HG02852 (cell line): ENCODE data around the gene BLOC1S1.

Source experiments
- ATAC-seq: cut with Tn5 transposase; IDR thresholded peaks from one replicate; pipeline ENCODE4 v1.9.1; 2021; ENCODE audit warnings: mild to moderate bottlenecking, moderate library complexity; ENCODE audit not compliant: unreplicated experiment

Gene BLOC1S1

DNA sequence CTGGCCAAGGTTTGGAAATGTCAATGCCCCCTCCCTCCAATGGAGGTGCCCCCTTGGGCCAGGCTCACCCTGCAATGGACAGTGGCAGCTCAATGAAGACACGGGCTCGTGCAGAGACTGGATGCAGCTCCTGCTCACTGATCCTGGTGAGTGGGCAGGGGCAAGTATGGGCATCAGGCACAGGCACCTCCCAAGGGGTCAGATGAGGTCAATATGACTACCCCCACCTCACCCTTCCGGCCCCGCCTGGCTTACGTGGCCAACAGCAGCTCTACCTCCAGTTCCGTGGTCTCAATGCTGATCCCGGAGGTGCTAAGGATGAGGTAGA lies 21.7 kb upstream of the BLOC1S1 start:
- ATAC-seq: no peak

DNA sequence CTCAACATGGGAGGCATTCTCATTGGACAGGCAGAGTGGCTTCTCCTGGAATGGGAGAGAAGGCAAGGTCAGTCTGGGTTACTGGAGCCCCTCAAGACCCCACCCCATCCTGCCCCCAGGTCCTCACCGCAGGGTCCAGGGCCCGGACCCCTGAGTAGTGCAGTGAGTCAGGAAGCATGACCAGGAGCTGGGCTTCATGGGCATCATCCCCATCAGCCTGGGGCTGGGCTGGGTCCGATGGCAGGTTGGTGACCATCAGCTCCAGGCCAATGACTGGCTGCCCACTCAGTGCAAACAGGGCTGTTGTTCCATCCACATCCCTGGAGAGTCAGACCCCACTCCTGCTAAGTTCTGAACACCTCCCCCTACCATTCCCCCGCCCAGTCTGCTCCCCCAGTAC lies 21.2 kb upstream of the BLOC1S1 start:
- no peak for ATAC-seq

DNA sequence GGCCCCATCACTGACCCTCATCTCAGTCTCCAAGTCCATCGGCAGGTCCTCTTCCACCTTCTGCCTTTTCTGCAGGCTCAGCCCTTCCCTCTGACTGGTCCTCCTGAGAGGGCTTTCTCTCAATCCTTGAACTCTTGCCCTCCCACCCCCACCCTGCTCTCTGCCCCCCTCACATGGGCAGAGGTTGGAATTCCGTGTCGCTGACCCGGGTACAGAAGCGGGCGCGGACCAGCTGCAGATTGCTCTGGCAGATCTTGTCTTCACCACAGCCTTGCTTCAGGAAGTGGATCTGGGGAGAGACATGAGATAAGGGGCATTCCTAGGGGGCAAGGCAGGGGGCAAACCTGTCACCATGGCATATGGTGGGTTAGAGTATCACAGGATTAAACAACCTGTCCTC lies 20.5 kb upstream of the BLOC1S1 start:
- no peak for ATAC-seq

GRCh38 chr12:55696141-55696540 lies 19.7 kb upstream of the BLOC1S1 start:
- ATAC-seq: no peak

DNA sequence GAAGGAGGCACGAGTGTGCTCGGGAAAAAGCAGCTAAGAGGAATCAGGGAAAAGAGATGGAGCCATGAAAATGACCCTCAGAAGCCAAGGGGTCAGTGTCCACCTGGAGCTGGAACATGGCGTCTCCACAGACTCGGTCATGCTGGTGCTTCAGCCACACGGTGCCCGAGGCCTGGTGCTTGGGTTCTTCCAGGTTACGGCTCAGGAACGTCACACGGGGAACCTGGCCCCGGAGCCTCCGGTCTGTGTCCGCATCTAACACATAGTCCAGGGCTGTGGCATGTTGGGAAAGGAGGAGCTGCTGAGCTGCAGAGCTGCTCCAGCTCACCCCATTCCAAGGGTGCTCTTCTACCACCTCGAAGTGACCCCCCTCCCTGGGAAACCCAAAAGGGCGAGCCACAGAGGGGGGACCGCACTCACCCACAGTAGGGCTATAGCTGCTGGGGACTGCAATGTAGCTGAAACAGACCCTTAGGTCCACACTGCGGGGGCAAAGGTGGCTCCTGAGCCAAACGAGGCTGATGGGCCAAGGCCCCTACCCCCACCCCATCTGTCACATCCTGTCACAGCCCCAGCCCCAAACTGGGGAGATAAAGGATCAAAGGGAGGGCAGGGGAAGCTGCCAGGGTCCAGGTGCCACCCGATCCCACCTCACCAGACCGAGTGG lies 18.9 kb upstream of the BLOC1S1 start:
- ATAC-seq: no peak

GRCh38 chr12:55697686-55698085 lies 18.2 kb upstream of the BLOC1S1 start:
- ATAC-seq: no peak

DNA sequence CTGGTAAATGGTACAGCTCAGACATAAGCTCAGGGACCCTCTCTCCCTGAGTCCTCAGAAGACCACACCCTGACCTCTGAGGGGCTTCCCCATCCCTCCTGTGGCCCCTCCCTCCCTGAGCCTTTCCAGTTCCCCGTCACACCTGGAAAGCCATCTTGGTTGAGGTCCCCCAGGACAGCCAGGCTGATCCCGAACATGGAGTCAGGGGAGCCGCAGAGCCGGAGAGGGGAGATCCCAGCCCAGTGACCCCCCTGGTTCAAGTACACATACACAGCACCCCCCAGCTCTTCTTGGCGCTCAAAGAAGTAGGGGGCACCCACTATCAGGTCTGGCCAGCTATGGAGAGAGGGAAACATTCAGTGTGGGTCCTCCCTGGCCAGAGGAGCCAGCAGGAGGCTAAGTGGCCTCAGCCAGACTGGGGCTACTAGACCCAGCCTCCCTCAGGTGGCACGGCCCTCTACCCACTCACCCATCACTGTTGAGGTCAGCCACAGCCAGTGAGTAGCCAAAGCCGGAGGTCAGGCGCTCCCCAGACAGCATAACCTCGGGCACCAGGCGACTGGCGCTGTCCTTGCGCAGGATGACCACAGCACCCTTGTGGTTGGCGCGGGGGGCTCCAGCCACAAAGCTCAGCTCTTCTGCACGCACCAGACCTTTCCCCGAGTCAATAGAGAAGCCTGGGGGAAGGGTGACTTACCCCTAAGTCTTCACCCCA lies 17.4 kb upstream of the BLOC1S1 start:
- no peak for ATAC-seq

GRCh38 chr12:55698965-55699364 lies 16.9 kb upstream of the BLOC1S1 start:
- ATAC-seq: no peak

- ATAC-seq: no peak
Observed at GRCh38 chr12:55699471-55700055, 16.3 kb upstream of the BLOC1S1 start.

DNA sequence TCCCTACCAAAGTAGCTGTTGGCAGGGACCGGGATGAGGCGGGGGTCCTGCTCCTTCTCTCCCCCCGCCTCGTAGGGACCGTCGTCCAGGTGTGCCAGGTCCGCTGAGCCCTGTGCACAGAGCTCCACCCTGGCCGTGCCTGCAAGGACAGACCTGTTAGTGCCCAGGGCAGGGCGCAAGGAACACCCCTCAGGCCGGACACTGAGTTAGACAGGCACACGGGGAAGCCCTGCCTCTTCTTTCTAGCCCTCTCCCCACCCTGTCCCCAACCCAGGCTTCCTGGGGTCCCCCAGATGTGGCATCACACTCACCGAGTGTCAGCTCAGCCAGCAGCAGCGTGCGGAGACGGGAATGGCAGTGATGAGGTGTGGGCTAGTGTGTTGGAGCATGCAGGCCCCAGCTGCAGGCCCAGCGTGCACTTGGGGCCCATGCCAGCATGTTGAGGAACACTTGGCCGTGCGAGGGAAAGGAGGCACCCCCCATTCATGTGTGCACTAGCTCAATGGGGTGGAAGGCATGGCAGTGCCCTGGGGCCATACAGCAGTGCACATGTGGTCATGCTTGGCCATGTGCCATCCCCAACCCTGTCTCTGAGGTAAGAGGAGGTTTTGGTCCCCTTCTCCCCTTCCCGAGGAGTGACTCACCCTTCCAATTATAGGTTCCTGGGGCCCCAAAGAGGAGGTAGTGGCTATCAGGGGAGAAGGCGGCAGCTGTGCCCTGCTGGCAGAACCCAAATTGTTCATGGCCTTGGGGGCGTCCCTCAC lies 15.4 kb upstream of the BLOC1S1 start:
- ATAC-seq: no peak

DNA sequence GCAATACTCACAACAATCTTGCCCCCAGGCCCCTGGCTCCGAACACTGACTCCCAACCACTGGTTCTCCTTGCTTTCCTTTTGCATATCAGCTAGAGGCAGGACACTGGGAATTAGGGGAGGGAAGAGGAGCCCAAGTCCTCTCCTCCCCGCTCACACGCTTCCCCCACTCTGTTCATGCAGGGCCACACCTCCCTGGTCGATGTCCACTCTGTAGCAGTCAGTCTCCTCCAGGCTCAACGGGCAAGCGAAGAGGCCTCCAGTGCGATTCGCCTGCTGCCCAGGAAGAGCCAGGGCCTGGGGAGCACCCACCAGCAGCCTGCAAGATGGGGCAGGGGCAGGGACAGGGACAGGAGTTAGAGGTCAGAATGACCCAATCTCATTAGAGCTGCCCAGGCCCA lies 13.0 kb upstream of the BLOC1S1 start:
- ATAC-seq: no peak

- no peak for ATAC-seq
Observed at GRCh38 chr12:55703288-55703687, 12.6 kb upstream of the BLOC1S1 start.

DNA sequence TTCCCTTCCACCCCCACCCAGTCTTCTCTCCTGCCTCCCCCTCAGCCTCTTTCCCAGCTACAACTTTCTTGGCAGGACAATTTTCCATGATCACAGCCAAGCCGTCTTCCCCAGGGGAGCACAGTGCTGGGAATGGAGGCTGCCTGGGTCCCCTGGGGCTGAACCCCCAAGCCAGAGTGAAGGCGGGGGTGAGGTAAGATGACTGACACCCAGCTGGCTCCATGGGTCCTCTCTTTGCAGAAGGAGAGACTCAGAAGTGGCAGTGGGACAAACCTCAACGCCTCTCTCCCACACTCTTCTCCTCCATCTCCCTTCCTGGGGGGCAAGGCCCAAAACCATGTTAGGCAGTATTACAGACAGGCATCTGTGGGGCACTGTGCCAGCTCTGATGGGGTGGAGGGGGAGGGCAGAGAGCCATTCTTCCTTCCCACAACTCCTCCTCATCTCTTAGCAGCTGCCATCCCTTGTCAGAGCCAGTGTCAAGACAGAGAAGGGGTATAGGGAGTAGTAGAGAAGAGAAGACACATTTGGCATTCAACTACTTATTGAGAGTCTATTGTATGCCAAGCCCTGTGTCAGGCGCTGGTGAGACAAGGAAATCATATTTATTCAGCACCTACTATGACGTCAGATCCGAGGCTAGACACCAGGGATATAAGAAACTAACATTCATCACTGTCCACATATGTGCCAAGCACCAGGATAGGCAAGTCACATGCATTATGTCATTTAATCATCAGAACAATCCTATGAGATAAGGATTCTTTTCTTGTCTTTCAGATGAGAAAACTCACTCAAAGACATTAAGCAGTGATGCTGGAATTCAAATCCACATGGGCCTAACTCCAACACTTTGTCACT lies 11.7 kb upstream of the BLOC1S1 start:
- ATAC-seq: no peak

DNA sequence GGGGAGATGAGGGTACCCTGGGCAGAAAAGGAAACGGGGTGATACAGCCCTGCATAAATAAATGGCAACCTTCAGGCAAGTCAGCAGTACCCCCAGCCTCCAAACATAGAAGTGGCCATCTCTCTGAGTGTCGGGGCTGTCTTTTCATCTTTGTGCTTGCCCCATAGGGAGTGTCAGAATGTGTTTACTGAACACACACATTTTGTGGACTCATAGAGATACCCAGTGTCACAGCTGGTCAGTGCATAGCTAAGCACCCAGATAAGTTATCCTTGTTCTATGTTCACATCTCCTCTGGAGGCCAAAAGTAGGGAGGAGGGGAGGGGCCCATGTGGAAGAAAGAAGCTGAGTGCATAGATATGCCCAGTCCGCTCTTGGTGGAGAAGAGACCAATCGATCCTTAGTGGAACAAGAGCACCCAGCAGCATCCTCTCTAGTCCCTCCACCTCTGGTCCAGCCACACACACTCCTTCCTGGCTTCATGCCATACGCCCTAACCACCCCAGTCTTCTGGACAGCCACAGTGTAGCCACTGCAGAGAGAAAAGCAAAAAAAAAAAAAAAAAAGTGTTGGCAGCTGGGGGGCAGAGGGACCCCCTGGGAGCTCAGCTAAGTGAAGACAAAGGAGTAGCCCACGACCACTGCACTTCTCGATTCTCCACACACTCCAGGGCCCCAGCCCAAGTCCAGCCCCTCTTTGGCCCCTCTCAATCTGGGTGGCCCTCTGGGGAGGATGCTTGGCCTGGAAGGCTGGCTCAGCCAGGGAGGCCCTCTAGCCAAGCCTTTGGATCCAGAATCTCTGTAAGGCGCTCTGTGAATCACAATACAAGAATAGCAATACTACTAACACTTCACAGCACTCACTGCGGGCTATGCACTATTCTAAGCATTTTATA lies 10.8 kb upstream of the BLOC1S1 start:
- no peak for ATAC-seq

GRCh38 chr12:55705782-55706402 lies 10.0 kb upstream of the BLOC1S1 start:
- no peak for ATAC-seq

DNA sequence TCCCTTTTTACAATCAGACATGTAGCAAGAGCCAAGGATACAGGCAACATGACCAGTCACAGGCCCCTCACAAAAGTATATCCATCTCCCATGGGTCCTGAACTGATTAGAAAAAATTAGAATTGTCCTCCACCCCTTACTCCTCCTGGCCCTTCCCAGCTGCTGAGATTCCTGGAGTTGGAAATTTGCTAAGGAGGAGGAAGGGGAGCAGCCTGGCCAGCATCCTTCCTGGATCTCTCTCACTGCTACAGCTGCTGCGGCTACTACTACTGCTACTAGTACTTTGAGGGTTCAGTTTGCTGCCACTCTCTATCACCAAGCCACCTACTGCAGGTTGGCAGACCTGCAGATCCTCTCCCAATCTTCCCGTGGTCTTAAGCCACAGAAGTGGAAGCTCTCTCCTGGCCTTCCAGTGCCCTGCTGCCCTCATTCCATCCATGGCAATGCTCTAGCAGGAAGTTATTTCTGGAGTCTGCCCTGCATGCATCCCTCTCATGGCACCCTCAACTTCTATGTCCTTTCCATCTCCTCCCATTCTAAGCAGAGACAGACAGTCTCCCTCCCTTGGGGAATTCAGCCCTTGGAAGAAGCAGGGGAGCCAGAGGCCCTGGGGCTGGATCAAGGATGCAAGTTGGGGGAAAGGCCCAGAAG lies 9.2 kb upstream of the BLOC1S1 start:
- ATAC-seq: no peak

GRCh38 chr12:55707219-55707671 lies 8.6 kb upstream of the BLOC1S1 start:
- no peak for ATAC-seq

DNA sequence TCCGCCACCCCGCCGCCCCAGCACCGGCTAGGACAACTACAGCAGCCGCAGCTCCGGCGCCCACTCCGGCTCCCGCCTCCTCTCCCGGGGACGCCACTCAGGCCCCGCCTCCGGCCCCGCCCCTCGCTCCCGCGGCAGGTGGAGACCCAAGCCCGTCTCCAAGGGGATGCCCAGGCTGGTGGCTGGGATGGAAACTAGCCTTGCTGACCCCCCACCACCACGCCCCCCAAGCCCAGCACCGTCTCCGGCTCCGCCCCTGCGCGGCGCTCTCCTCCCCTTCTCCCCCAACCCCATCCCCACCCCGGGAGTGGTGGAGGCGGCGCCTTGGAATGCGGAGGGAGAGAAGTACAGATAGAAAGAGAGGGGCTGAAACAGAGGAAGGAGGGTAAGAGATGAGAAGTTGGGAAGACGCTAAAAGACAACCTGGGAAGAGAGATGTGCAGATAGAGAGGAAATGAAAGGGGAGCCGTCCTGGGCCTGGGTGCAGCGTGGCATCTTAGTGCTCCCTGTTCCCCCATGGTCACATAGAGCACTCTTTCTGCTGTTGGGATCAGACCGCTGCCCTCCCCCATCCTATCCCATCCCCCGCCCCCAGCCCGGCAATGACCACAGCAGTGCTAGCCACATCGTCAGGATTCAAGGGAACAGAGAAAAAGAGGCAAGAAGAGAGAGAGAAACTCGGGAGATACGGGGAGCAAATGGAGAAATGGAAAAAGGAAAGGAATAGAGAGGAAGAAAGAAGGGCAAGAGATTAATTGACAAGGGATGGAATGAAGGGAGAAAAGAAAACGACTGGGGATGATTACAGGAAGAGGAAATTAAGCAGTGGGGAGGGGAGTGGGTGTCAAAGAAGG lies 7.8 kb upstream of the BLOC1S1 start, which contains the start of gene ITGA7:
Gene ITGA7 (minus strand): TSS at position 64 of the 854 bp plus-strand sequence. CDS start 222 bp downstream, outside the sequence.
- ATAC-seq: peak; percentile 71
